GM19438 (cell line): ENCODE results near the gene BRD9.

ENCODE experiments used
- ATAC-seq: cut with Tn5 transposase; IDR thresholded peaks from one replicate; pipeline ENCODE4 v1.9.1; 2021; ENCODE audit warnings: low read depth; ENCODE audit not compliant: unreplicated experiment

BRD9 gene

GRCh38 chr5:821504-821903, 71.1 kb downstream of the BRD9 start:
- no peak for ATAC-seq

DNA sequence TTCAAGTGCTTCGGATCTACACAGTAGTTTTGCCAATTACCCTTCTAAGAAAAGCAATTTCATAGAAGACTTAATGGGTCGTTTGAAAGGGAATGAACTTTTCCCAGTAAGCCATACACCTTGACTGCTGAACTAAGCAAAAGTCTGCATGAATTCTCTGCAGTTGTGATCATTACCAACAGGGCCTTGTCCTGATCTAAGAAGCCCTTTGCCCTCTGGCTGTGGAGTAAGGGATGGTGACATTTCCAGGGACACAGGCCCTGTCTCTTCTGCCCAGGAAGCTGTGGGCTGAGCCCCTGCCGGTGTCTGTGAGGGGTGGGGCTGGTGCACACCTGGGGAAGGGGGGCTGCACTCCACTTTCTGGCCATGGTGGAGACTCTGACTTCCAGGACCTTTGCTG, 72.4 kb downstream of the BRD9 start:
- no peak for ATAC-seq

- ATAC-seq = no peak
Observed at GRCh38 chr5:819078-819477, 73.5 kb downstream of the BRD9 start.

DNA sequence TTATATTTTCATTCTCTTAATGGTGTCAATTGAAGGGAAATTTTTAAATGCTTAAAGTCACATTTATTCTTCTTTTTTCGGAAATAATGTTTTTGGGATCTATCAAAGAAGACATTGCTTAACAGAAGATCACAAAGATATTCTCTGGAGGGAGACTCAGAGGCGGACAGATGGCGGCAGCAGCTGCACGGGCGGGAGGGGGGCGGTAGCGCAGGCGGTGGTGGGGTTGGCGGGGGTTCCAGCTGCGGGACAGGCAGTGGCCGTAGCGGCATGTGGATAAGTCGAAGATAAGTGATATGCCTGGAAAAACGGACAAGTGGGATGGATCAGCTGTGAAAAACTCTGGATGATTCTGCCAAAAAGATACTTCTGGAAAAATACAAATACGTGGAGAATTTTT, 76.4 kb downstream of the BRD9 start:
- ATAC-seq = no peak

DNA sequence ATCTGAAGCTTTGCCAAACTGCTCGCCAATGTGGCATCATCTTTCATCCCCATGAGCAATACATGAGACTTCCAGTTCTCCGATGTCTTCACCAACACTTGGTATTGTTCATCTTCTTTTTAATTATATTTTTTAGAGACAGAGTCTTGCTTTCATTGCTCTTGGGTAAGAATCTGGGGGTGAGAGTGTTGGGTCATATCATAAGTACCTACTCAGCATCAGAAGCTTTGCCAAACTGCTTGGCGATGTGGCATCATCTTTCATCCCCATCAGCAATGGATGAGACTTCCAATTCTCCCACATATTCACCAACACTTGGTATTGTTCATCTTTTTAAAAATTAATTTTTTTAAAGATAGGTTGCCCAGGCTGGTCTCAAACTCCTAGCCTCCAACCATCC, 77.2 kb downstream of the BRD9 start:
- no peak for ATAC-seq
